ENCODE data around the gene MLYCD. TPM values are rescaled to one million over a fixed set of nuclear protein-coding genes. Genes with fewer than 3 reads are reported as not detected.

The MLYCD gene
- total RNA-seq, 2 experiments from 2014 or later = 4.2 to 4.3 TPM

DNA sequence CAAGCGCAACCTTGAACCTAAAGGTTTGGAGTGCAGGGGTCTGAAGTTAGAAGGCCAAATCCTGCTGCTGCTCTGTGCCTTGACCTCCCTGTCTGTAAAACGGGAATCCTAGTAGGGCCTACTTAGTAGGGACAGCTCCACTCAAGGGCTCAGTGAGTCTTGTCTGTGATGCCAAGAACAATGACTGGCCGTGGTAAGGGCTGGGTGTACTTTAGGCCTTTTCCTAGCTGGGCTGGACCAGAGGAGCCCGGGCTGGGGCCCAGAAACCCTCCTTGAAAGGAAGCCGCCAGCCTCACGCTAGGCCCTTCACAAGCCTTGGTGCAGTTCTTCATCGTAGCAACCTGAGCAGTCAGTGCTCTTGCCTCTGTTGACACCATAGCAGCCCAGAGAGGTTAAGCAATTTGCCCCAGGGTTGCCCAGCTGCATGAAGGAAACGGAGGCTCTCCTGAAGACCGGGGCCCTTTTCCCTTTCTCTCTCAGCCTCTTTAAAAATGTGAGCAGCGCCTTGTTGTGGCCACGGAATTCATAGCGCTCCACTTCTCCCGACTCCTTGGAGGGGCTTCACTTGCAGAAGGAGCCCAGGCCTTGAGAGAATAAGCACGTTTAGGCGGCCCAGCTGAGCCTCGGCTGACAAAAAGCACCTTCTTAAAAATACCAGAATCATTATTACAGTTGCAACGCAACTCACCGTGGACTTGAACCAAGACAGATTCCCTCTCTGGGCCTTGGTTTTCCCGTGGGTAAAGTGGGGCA is 73.5 kb downstream of the MLYCD start:
- ATAC-seq (no peak), DNase-seq (no peak)
- Mint-ChIP-seq H3K4me1 (ENCODE audit: low read depth) (peaks cover 2% of the 10 kb centered on the region), H3K27me3 (ENCODE audit: low read depth) (peaks cover 15% of the 10 kb centered on the region), H3K36me3 (ENCODE audit: low read depth) (no peaks in the 10 kb centered on the region), H3K27ac (no peak overlapping the region), H3K4me3 (no peak overlapping the region), H3K9me3 (ENCODE audit: insufficient read depth) (no peaks in the 10 kb centered on the region)
- ChIA-PET CTCF (no interaction called here), POLR2A (no interaction called here)

DNA sequence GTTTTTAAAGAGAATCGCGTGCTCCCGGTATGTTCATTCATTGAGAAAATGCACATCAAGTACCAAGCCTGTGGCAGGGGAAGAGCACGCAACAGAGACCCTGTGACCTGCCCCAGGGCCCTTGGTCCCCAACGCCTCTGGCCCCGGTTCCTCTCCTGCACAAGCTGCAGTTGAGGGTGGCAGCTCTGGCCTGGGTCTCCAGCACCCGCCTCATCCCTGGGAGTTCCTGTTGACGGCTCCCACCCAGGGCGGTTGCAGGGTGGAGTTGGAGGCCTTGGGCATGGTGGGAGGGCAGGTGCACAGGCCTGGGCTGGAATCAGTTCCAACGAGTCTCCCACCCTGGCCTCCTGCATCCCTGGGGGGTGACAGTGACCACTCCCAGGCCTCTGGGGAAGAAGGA is 74.2 kb downstream of the MLYCD start:
- no peaks in the 10 kb centered on the region for H3K4me1 Mint-ChIP-seq (ENCODE audit: low read depth)
- CTCF ChIA-PET = no interaction called here
- no peak overlapping the region for H3K4me3 Mint-ChIP-seq
- no peak for DNase-seq
- no peaks in the 10 kb centered on the region for H3K36me3 Mint-ChIP-seq (ENCODE audit: low read depth)
- ATAC-seq = no peak
- peaks cover 11% of the 10 kb centered on the region for H3K27me3 Mint-ChIP-seq (ENCODE audit: low read depth)
- POLR2A ChIA-PET = no interaction called here
- no peaks in the 10 kb centered on the region for H3K9me3 Mint-ChIP-seq (ENCODE audit: insufficient read depth)
- H3K27ac Mint-ChIP-seq = no peak overlapping the region

DNA sequence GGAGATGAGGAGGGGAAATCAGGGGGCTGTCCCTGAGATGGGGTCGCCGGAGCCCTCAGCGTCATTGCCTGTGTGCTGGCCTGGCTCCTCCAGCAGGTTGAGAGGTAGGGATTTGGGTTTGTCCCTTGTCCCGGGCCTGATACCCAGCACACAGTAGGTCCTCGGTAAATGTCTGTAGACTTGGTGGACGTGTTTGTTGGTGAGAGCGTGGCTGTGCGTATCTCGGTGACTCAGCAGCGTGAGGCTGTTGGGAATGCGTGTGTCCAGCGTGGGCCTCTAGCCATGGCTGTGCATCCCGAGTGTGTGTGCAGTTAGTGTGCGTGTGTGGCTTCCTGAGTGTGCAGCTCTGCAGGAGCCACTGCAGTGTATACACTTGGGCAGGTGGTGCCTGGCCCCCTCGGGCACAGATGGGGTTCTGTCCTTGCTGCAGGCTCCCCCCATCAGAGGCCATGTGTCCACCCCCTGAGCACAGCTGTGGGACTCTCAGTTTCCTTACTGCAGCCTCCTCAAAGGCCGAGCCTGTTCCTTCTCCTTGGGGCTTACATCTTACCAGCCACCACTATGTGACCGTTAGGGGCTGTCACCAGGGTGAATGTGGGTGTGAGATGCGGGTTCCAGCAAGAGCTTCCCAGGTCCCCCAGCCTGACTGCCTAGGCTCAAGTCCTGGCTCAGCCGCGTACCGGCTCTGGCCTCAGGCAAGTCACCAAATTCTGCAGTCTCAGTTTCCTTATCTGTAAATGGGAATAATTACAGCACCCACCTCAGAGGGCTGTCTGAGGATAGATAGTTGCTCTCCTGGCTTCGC is 74.9 kb downstream of the MLYCD start:
- POLR2A ChIA-PET = no interaction called here
- ATAC-seq (no peak), DNase-seq (no peak)
- H3K27me3 Mint-ChIP-seq (ENCODE audit: low read depth) = peaks cover 11% of the 10 kb centered on the region
- CTCF ChIA-PET = no interaction called here
- H3K36me3 Mint-ChIP-seq (ENCODE audit: low read depth) = no peaks in the 10 kb centered on the region
- no peak overlapping the region for H3K27ac Mint-ChIP-seq
- no peaks in the 10 kb centered on the region for H3K9me3 Mint-ChIP-seq (ENCODE audit: insufficient read depth)
- H3K4me3 Mint-ChIP-seq = no peak overlapping the region
- H3K4me1 Mint-ChIP-seq (ENCODE audit: low read depth) = no peaks in the 10 kb centered on the region

DNA sequence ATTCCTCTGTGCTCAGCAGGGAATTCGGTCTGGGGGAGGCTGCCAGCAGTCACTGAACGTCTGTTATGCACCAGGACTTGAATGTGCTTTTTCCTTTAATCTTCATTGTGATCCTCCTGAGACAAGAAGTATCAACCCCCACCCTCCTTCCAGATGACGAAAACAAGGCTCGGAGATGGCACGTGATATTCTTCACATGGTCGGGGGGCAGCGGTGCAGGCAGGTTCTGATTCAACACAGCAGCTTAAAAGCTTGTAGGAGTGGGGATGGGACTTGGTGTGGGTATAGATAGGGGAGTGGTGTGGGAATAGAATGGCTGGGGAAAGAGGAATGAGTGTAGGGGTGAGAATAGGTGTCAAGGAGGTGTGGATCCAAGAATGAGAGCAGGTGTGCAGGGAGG is 75.6 kb downstream of the MLYCD start:
- H3K27me3 Mint-ChIP-seq (ENCODE audit: low read depth) = peaks cover 7% of the 10 kb centered on the region
- no peaks in the 10 kb centered on the region for H3K36me3 Mint-ChIP-seq (ENCODE audit: low read depth)
- CTCF ChIA-PET = no interaction called here
- no peak overlapping the region for H3K4me3 Mint-ChIP-seq
- ATAC-seq (no peak), DNase-seq (no peak)
- POLR2A ChIA-PET = no interaction called here
- no peaks in the 10 kb centered on the region for H3K9me3 Mint-ChIP-seq (ENCODE audit: insufficient read depth)
- no peaks in the 10 kb centered on the region for H3K4me1 Mint-ChIP-seq (ENCODE audit: low read depth)
- no peak overlapping the region for H3K27ac Mint-ChIP-seq

GRCh38 chr16:83975590-83976260 is 76.8 kb downstream of the MLYCD start:
- no peak for DNase-seq
- ChIA-PET CTCF (no interaction called here), POLR2A (no interaction called here)
- no peaks in the 10 kb centered on the region for H3K9me3 Mint-ChIP-seq (ENCODE audit: insufficient read depth)
- H3K27ac Mint-ChIP-seq = no peak overlapping the region
- ATAC-seq = no peak
- H3K27me3 Mint-ChIP-seq (ENCODE audit: low read depth) = no peaks in the 10 kb centered on the region
- H3K4me3 Mint-ChIP-seq = no peak overlapping the region
- no peaks in the 10 kb centered on the region for H3K36me3 Mint-ChIP-seq (ENCODE audit: low read depth)
- H3K4me1 Mint-ChIP-seq (ENCODE audit: low read depth) = no peaks in the 10 kb centered on the region

Other genes with a start within 250 kb of the MLYCD start
- gene HSBP1, start 91.1 kb upstream of the MLYCD start, total RNA-seq = 10 to 100 TPM; 64.8 to 72.9 TPM
- under 1 TPM; 0.24 to 0.26 TPM for gene OSGIN1, start 54.1 kb downstream of the MLYCD start, total RNA-seq
- not detected for gene NECAB2, start 69.1 kb downstream of the MLYCD start, total RNA-seq
- gene SLC38A8, start 143.7 kb downstream of the MLYCD start, total RNA-seq = not detected
- 10 to 100 TPM; 49.3 to 52.7 TPM for gene MBTPS1, start 217.8 kb downstream of the MLYCD start, total RNA-seq
- gene HSDL1, start 246.1 kb downstream of the MLYCD start, total RNA-seq = 10 to 100 TPM; 10.4 to 12.3 TPM
- gene DNAAF1, start 246.2 kb downstream of the MLYCD start, total RNA-seq = not detected

Measured in activated CD8-positive, alpha-beta T cell treated with anti-CD3 and anti-CD28 coated beads, Interleukin-2, amount 10 ng/mL, durations not matched to agents 7 days and 5 days (primary cell).